Liver (tissue), 3 donors: ENCODE measurements around the gene TMEM87B.

Source experiments
- CTCF ChIP-seq: fragments of 150-350 bp; IDR thresholded peaks from 2 replicates; pipeline ENCODE4 v1.5.1; 2017; ENCODE audit warnings: improper control_type of control experiment, low read depth, low read length; ENCODE audit not compliant: missing input control
- EGR1 ChIP-seq, 2 donors: IDR thresholded peaks; 2 replicates each; pipeline ENCODE4 v1.6.1; 2016 to 2018; ENCODE audit warnings: antibody characterized with exemption in 2 of 2, low read depth in 2 of 2
- HNF4A ChIP-seq, 2 donors: conservative IDR thresholded peaks; 2 replicates each; pipeline ENCODE4 v1.6.1; 2016; ENCODE audit warnings: antibody characterized with exemption in 2 of 2, mild to moderate bottlenecking in 2 of 2
- JUND ChIP-seq, 2 donors: IDR thresholded peaks; 2 replicates each; pipeline ENCODE4 v1.6.1; 2016; ENCODE audit warnings: antibody characterized with exemption in 2 of 2
- MAX ChIP-seq: IDR thresholded peaks from 2 replicates; pipeline ENCODE4 v1.6.1; 2016; ENCODE audit warnings: antibody characterized with exemption
- NR2F2 ChIP-seq: IDR thresholded peaks from 2 replicates; pipeline ENCODE4 v1.6.1; 2016; ENCODE audit warnings: antibody characterized with exemption
- RAD21 ChIP-seq, 2 donors: IDR thresholded peaks; 2 replicates each; pipeline ENCODE4 v1.6.1; 2016; ENCODE audit warnings: antibody characterized with exemption in 2 of 2, mild to moderate bottlenecking in 2 of 2
- REST ChIP-seq: IDR thresholded peaks from 2 replicates; pipeline ENCODE4 v1.6.1; 2016; ENCODE audit warnings: antibody characterized with exemption, mild to moderate bottlenecking
- RXRA ChIP-seq, 2 donors: IDR thresholded peaks; 2 replicates each; pipeline ENCODE4 v1.6.1; 2017 to 2018; ENCODE audit warnings: antibody characterized with exemption in 2 of 2, mild to moderate bottlenecking in 1 of 2
- SP1 ChIP-seq: IDR thresholded peaks from 2 replicates; pipeline ENCODE4 v1.6.1; 2018; ENCODE audit warnings: antibody characterized with exemption, mild to moderate bottlenecking
- TAF1 ChIP-seq: conservative IDR thresholded peaks from 2 replicates; pipeline ENCODE4 v1.6.1; 2016; ENCODE audit warnings: antibody characterized with exemption, mild to moderate bottlenecking
- YY1 ChIP-seq: IDR thresholded peaks from 2 replicates; pipeline ENCODE4 v1.6.1; 2016; ENCODE audit warnings: antibody characterized with exemption, mild to moderate bottlenecking
- ZBTB33 ChIP-seq: IDR thresholded peaks from 2 replicates; pipeline ENCODE4 v1.6.1; 2016; ENCODE audit warnings: antibody characterized with exemption
- donor health status: healthy.
- donor health status: healthy.

GRCh38 chr2:112162956-112163355 is 107.9 kb downstream of the TMEM87B start:
- TF ChIP-seq CTCF (no peak), JUND (IDR thresholded peaks at IDR 0.05) (no peak), HNF4A (conservative IDR thresholded peaks at IDR 0.05) (no peak), REST (no peak), RAD21 (IDR thresholded peaks at IDR 0.05) (no peak), MAX (no peak), TAF1 (no peak), EGR1 (IDR thresholded peaks at IDR 0.05; ENCODE audit: low read depth in 2 of 2) (no peak), YY1 (no peak), RXRA (IDR thresholded peaks at IDR 0.05) (no peak), ZBTB33 (no peak), NR2F2 (no peak), SP1 (no peak)
